ENCODE data around the gene GOT1. TPM values are rescaled to one million over a fixed set of nuclear protein-coding genes. Genes with fewer than 3 reads are reported as not detected.
A peak's percentile ranks its signal among the peaks of the same experiment; 100 is the strongest.

Gene GOT1
- total and polyA plus RNA-seq, 2 of the 8 experiments (the other 6 are each of a cell fraction or from before 2014, with no cell fraction given), result 16.7 to 47.0 TPM

DNA sequence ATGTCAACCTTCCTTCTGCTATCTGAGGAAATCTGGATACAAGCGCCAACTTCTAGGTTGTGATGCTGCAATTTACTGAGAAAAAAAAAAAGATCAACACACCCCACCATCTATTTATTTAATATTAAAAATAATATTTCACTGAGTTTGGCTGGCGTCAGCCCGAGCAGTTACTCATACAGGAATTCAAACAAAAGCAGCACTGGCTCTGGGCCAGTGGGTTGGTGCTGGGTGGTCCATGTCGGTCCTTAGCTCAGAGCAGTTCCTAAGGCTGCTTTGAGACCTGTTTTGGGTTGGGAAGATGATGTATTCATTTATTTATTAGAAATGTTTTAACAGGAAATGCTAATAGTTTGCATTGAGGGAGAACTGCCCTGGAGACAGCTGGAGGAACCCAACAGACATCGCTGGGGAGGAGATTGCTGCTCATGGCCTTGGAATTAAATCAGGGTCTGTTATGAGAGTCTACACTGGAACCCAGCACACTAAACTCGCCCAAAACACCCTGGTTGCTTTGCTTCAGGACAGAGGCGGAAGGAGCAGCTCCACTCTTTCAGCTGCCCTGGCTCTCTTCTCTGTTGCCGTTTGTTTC is 36.3 kb upstream of the GOT1 start:
- H3K4me2 ChIP-seq (ENCODE audit: insufficient read depth in 1 of 2, low read depth in 2 of 2, low read length in 2 of 2), result no peak overlapping the region
- no peak overlapping the region for H2BK12ac ChIP-seq (ENCODE audit: low read depth, low read length)
- FAIRE-seq, result no peak
- no peak overlapping the region for H3K56ac ChIP-seq (replicated peaks; ENCODE audit: insufficient read length, low read depth, low read length)
- no peak overlapping the region for H3K4ac ChIP-seq (replicated peaks; ENCODE audit: insufficient read length, low read depth, low read length)
- H2BK5ac ChIP-seq (ENCODE audit: low read depth, low read length), result no peak overlapping the region
- ChIA-PET CTCF (ENCODE audit: partially characterized antibody) (interaction anchor here (0.8 to 3.4 kb wide), 4 partner anchors 18 to 94 kb away, joined by 3 to 12 read pairs (median 6); no protein-coding TSS in a partner anchor), POLR2A (ENCODE audit: partially characterized antibody) (interaction anchor here (1.3 kb wide), 1 partner anchor 15 kb away, joined by 5 read pairs; no protein-coding TSS in a partner anchor)
- no peak overlapping the region for H2BK120ac ChIP-seq (replicated peaks; ENCODE audit: low read depth, low read length)
- H3K27me3 ChIP-seq (replicated peaks in 1 of 4; ENCODE audit: control insufficient read depth in 3 of 4, extremely low read depth in 1 of 4, insufficient read depth in 3 of 4, low read length in 3 of 4), result no peaks in the 10 kb centered on the region
- TF ChIP-seq JUND (IDR thresholded peaks at IDR 0.05; ENCODE audit: low read length) (no peak), SUZ12 (IDR thresholded peaks at IDR 0.05; ENCODE audit: low read length) (no peak), TEAD4 (IDR thresholded peaks at IDR 0.05; ENCODE audit: low read depth, low read length) (no peak), CEBPB (IDR thresholded peaks at IDR 0.05; ENCODE audit: low read depth, low read length) (no peak), MAFK (IDR thresholded peaks at IDR 0.05; ENCODE audit: low read depth, low read length) (no peak)
- TF ChIP-seq, protein P1, sequence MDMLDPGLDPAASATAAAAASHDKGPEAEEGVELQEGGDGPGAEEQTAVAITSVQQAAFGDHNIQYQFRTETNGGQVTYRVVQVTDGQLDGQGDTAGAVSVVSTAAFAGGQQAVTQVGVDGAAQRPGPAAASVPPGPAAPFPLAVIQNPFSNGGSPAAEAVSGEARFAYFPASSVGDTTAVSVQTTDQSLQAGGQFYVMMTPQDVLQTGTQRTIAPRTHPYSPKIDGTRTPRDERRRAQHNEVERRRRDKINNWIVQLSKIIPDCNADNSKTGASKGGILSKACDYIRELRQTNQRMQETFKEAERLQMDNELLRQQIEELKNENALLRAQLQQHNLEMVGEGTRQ (IDR thresholded peaks at IDR 0.05; ENCODE audit: low read length), result no peak
- no peak overlapping the region for H2AK5ac ChIP-seq (ENCODE audit: low read depth, low read length)
- H3K18ac ChIP-seq (ENCODE audit: extremely low read depth, low read length), result no peak overlapping the region
- peak overlapping the region; percentile 64; the same call in 1 of the 2 replicates for H2AFZ ChIP-seq (ENCODE audit: low read length)
- H3K23me2 ChIP-seq (ENCODE audit: low read depth, low read length), result no peaks in the 10 kb centered on the region
- no peaks in the 10 kb centered on the region for H3K4me1 ChIP-seq (replicated peaks in 1 of 4; ENCODE audit: control insufficient read depth in 3 of 4, insufficient read depth in 4 of 4, low read length in 3 of 4)
- no peak overlapping the region for H3K4me3 ChIP-seq (ENCODE audit: extremely low read depth in 1 of 4, insufficient read depth in 2 of 4, low read depth in 3 of 4, low read length in 4 of 4)
- no peak overlapping the region for H4K5ac ChIP-seq (ENCODE audit: insufficient read length, low read depth, low read length)
- H3K9me3 ChIP-seq (ENCODE audit: insufficient read depth in 2 of 2, low read depth in 1 of 2, low read length in 1 of 2), result no peaks in the 10 kb centered on the region
- H4K91ac ChIP-seq (replicated peaks; ENCODE audit: insufficient read length, low read length), result no peak overlapping the region
- 88% methylated on average over 8 of the region's 8 CpGs; no CpG with 5 or more reads in 1 of the 2 experiments for WGBS, 2 experiments (ENCODE audit: extremely low coverage in 1 of 2, insufficient coverage in 1 of 2, insufficient read length in 1 of 2, insufficient replicate concordance in 2 of 2, low coverage in 1 of 2, low lambda C conversion rate in 2 of 2, missing lambda C conversion rate in 1 of 2)
- H3K79me2 ChIP-seq (ENCODE audit: control insufficient read depth in 1 of 2, insufficient read depth in 2 of 2, low read length in 2 of 2), result no peaks in the 10 kb centered on the region
- no peak for DNase-seq (ENCODE audit: low read depth in 1 of 2, low spot score in 2 of 2)
- no peak overlapping the region for H3K23ac ChIP-seq (ENCODE audit: insufficient read length)
- H3K36me3 ChIP-seq (ENCODE audit: control insufficient read depth in 2 of 4, insufficient read depth in 4 of 4, low read length in 3 of 4), result no peaks in the 10 kb centered on the region
- H4K20me1 ChIP-seq (replicated peaks in 1 of 2; ENCODE audit: control insufficient read depth in 1 of 2, insufficient read depth in 2 of 2, low read length in 2 of 2), result no peaks in the 10 kb centered on the region
- H2BK20ac ChIP-seq (ENCODE audit: low read length), result 0 out of 2 replicates have a peak overlapping the region, but pooled peaks have one; percentile 87
- H3K14ac ChIP-seq (ENCODE audit: insufficient read length), result no peak overlapping the region
- H3K9ac ChIP-seq (replicated peaks in 1 of 4; ENCODE audit: extremely low read depth in 1 of 4, low read depth in 3 of 4, low read length in 3 of 4), result no peak overlapping the region
- no peak overlapping the region for H4K8ac ChIP-seq (ENCODE audit: extremely low read depth, insufficient read depth, low read length)
- no peak overlapping the region for H2BK15ac ChIP-seq (ENCODE audit: low read length)
- H3K79me1 ChIP-seq (ENCODE audit: low read depth, low read length), result no peaks in the 10 kb centered on the region
- no peak overlapping the region for H3K27ac ChIP-seq (ENCODE audit: low read depth, low read length)

All from H1 (cell line).